GM23248 (cell line): Measurements from ENCODE around the gene NCK2. TPM values are rescaled to one million over a fixed set of nuclear protein-coding genes. Genes with fewer than 3 reads are reported as not detected.

ENCODE experiments used
- DNase-seq: peaks from one replicate; pipeline ENCODE4 v3.0.0-alpha.2; 2015
- H2AFZ ChIP-seq: fragments of 200-600 bp; sonication (generic); 2 replicates; pipeline ENCODE4 v1.6.1; 2016; ENCODE audit warnings: antibody characterized with exemption
- H3F3A ChIP-seq: fragments of 200-600 bp; sonication (generic); 2 replicates; pipeline ENCODE4 v1.6.1; 2016; ENCODE audit warnings: mild to moderate bottlenecking, antibody characterized with exemption, mixed run types; ENCODE audit not compliant: insufficient read depth
- H3K27ac ChIP-seq: fragments of 200-600 bp; sonication (generic); 2 replicates; pipeline ENCODE4 v1.5.1; 2016; ENCODE audit warnings: mild to moderate bottlenecking
- H3K27me3 ChIP-seq: fragments of 200-600 bp; sonication (generic); replicated peaks from 2 replicates; pipeline ENCODE4 v1.6.1; 2016; ENCODE audit warnings: mild to moderate bottlenecking; ENCODE audit not compliant: insufficient read depth
- H3K36me3 ChIP-seq: fragments of 200-600 bp; sonication (generic); 2 replicates; pipeline ENCODE4 v1.6.1; 2016; ENCODE audit warnings: low read depth, mild to moderate bottlenecking
- H3K4me1 ChIP-seq: fragments of 200-600 bp; sonication (generic); 2 replicates; pipeline ENCODE4 v1.6.1; 2016; ENCODE audit warnings: mild to moderate bottlenecking; ENCODE audit not compliant: insufficient read depth
- H3K4me2 ChIP-seq: fragments of 200-600 bp; sonication (generic); one replicate; pipeline ENCODE4 v1.6.1; 2016; ENCODE audit warnings: mild to moderate bottlenecking; ENCODE audit not compliant: unreplicated experiment
- H3K4me3 ChIP-seq: fragments of 200-600 bp; sonication (generic); 2 replicates; pipeline ENCODE4 v1.5.1; 2016; ENCODE audit warnings: mild to moderate bottlenecking
- H3K79me2 ChIP-seq: fragments of 200-600 bp; sonication (generic); 2 replicates; pipeline ENCODE4 v1.6.1; 2016; ENCODE audit warnings: mild to moderate bottlenecking; ENCODE audit not compliant: insufficient read depth
- H3K9ac ChIP-seq: fragments of 200-600 bp; sonication (generic); 2 replicates; pipeline ENCODE4 v1.6.1; 2016; ENCODE audit warnings: mild to moderate bottlenecking
- H3K9me2 ChIP-seq: fragments of 200-600 bp; sonication (generic); 2 replicates; pipeline ENCODE4 v1.6.1; 2016; ENCODE audit warnings: mixed run types, mild to moderate bottlenecking, moderate library complexity; ENCODE audit not compliant: insufficient read depth
- H3K9me3 ChIP-seq: fragments of 200-600 bp; sonication (generic); one replicate; pipeline ENCODE4 v1.6.1; 2017; ENCODE audit warnings: low read depth
- H4K20me1 ChIP-seq: fragments of 200-600 bp; sonication (generic); 2 replicates; pipeline ENCODE4 v1.6.0; 2016; ENCODE audit not compliant: insufficient read depth
- EZH2 ChIP-seq: fragments of 200-600 bp; sonication (generic); IDR thresholded peaks from 2 replicates; pipeline ENCODE4 v1.6.1; 2018; ENCODE audit warnings: antibody characterized with exemption, mild to moderate bottlenecking; ENCODE audit not compliant: insufficient read depth, poor library complexity, severe bottlenecking
- EZH2phosphoT487 ChIP-seq: fragments of 200-600 bp; sonication (generic); IDR thresholded peaks from 2 replicates; pipeline ENCODE4 v1.6.1; 2018; ENCODE audit warnings: antibody characterized with exemption, moderate library complexity, mild to moderate bottlenecking, low read depth; ENCODE audit not compliant: insufficient read depth
- WGBS, 2 experiments: methylation state at CpG; one replicate each; pipeline ENCODE4 v1.1.6; 2015 to 2017; ENCODE audit warnings: low lambda C conversion rate in 2 of 2, low coverage in 1 of 2; ENCODE audit errors: missing lambda C conversion rate in 2 of 2; 5-methylcytosine and 5-hydroxymethylcytosine counted together
- in situ Hi-C: fragments of 300-500 bp; cut with MboI; formaldehyde crosslinking; loops from 2 replicates; pipeline ENCODE4 v1.15.0; 2020
- polyA plus RNA-seq: library from polyadenylated mRNA; unstranded; fragments of >200 nt; fragmentation: Nextera tagmentation; extraction: Ambion mirVana; gene quantifications from 2 replicates; pipeline ENCODE4 v1.2.1, GENCODE V29; 2016
- total RNA-seq: library from RNA; depleted of rRNA; stranded (reverse); fragments of >200 nt; shearing (Covaris generic); gene quantifications from 2 replicates; pipeline ENCODE4 v1.2.3, GENCODE V29; 2014

Gene NCK2
- total and polyA plus RNA-seq, 2 experiments from 2014 or later: 5.1 to 25.2 TPM

- Histone ChIP-seq H2AFZ (no peak overlapping the region), H3K9me3 (no peaks in the 10 kb centered on the region), H3K27ac (no peak overlapping the region), H3K4me3 (no peak overlapping the region), H3K9ac (no peak overlapping the region), H3K36me3 (no peaks in the 10 kb centered on the region), H3K27me3 (0 out of 2 replicates have a peak, but pooled peaks cover 12% of the 10 kb centered on the region), H4K20me1 (no peaks in the 10 kb centered on the region), H3K9me2 (no peaks in the 10 kb centered on the region), H3K4me2 (no peak overlapping the region), H3K79me2 (no peaks in the 10 kb centered on the region), H3F3A (peaks cover 4% of the 10 kb centered on the region; the same call in 1 of the 2 replicates), H3K4me1 (no peaks in the 10 kb centered on the region)
- 16 to 17% methylated on average over 5 of the region's 5 CpGs for WGBS, 2 experiments
- in situ Hi-C loops: no loop called here
- no peak for TF ChIP-seq EZH2
- DNase-seq: no peak
These were observed 19.3 kb upstream of the NCK2 start for GRCh38 chr2:105725388-105725787.

DNA sequence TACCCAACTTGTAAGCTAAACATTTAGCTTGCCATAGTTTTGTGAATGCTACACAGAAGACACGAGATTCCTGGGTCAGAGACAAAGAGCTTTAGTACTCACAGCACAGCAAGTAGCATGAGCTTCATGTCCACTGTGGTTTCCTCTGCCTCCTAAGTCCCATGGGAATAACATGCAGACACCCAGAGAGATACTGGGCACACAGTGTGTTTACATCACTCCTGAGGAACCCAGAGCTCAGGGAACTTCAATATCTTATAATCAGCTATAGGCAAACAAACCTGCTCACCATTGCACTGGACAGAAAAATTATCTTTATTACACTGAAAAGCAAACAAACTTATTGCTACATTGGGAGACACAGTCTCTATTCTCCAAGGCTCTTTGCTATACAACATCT is 14.5 kb upstream of the NCK2 start:
- 83 to 94% methylated on average over 1 of the region's 1 CpG for WGBS, 2 experiments
- no peak overlapping the region for H3K4me3 ChIP-seq
- no peak for DNase-seq
- peaks cover 22% of the 10 kb centered on the region for H3K4me1 ChIP-seq
- TF ChIP-seq EZH2 (no peak), EZH2phosphoT487 (no peak)
- no peak overlapping the region for H3K27ac ChIP-seq
- no peak overlapping the region for H2AFZ ChIP-seq
- no peaks in the 10 kb centered on the region for H3K36me3 ChIP-seq
- in situ Hi-C loops: no loop called here
- H3K79me2 ChIP-seq: no peaks in the 10 kb centered on the region
- no peaks in the 10 kb centered on the region for H3K9me3 ChIP-seq
- no peak overlapping the region for H3K4me2 ChIP-seq
- no peaks in the 10 kb centered on the region for H4K20me1 ChIP-seq
- peaks cover 8% of the 10 kb centered on the region; the same call in 1 of the 2 replicates for H3F3A ChIP-seq
- H3K9ac ChIP-seq: no peak overlapping the region
- H3K9me2 ChIP-seq: no peaks in the 10 kb centered on the region
- no peaks in the 10 kb centered on the region for H3K27me3 ChIP-seq

GRCh38 chr2:105731511-105731910 is 13.2 kb upstream of the NCK2 start:
- peaks cover 11% of the 10 kb centered on the region; the same call in 1 of the 2 replicates for H3F3A ChIP-seq
- H2AFZ ChIP-seq: peak overlapping the region; percentile 28; the same call in 1 of the 2 replicates
- no peaks in the 10 kb centered on the region for H3K9me3 ChIP-seq
- 24 to 30% methylated on average over 4 of the region's 4 CpGs for WGBS, 2 experiments
- DNase-seq: no peak
- in situ Hi-C loops: no loop called here
- no peaks in the 10 kb centered on the region for H3K9me2 ChIP-seq
- H3K27ac ChIP-seq: no peak overlapping the region
- H4K20me1 ChIP-seq: no peaks in the 10 kb centered on the region
- no peak overlapping the region for H3K4me2 ChIP-seq
- H3K36me3 ChIP-seq: no peaks in the 10 kb centered on the region
- no peaks in the 10 kb centered on the region for H3K79me2 ChIP-seq
- no peaks in the 10 kb centered on the region for H3K27me3 ChIP-seq
- H3K4me3 ChIP-seq: no peak overlapping the region
- no peak for TF ChIP-seq EZH2
- TF ChIP-seq EZH2phosphoT487: no peak
- no peak overlapping the region for H3K9ac ChIP-seq
- peaks cover 31% of the 10 kb centered on the region for H3K4me1 ChIP-seq

- in situ Hi-C loops: no loop called here
- H2AFZ ChIP-seq: peak overlapping the region; percentile 28
- no peaks in the 10 kb centered on the region for H3K27me3 ChIP-seq
- H3F3A ChIP-seq: peaks cover 11% of the 10 kb centered on the region; the same call in 1 of the 2 replicates
- WGBS, 2 experiments: 2 to 3% methylated on average over 7 of the region's 7 CpGs
- no peak overlapping the region for H3K9ac ChIP-seq
- H3K4me1 ChIP-seq: peaks cover 31% of the 10 kb centered on the region
- no peaks in the 10 kb centered on the region for H3K36me3 ChIP-seq
- H3K9me3 ChIP-seq: no peaks in the 10 kb centered on the region
- DNase-seq: peak; percentile 61
- peak overlapping the region; percentile 45 for H3K4me2 ChIP-seq
- TF ChIP-seq EZH2 (no peak), EZH2phosphoT487 (no peak)
- no peak overlapping the region for H3K27ac ChIP-seq
- no peaks in the 10 kb centered on the region for H3K9me2 ChIP-seq
- H3K79me2 ChIP-seq: no peaks in the 10 kb centered on the region
- H3K4me3 ChIP-seq: 0 out of 2 replicates have a peak overlapping the region, but pooled peaks have one; percentile 22
- H4K20me1 ChIP-seq: no peaks in the 10 kb centered on the region
These were observed 12.6 kb upstream of the NCK2 start for GRCh38 chr2:105732101-105732500.
